ENCODE data around the gene SH3D21.

The SH3D21 gene

DNA sequence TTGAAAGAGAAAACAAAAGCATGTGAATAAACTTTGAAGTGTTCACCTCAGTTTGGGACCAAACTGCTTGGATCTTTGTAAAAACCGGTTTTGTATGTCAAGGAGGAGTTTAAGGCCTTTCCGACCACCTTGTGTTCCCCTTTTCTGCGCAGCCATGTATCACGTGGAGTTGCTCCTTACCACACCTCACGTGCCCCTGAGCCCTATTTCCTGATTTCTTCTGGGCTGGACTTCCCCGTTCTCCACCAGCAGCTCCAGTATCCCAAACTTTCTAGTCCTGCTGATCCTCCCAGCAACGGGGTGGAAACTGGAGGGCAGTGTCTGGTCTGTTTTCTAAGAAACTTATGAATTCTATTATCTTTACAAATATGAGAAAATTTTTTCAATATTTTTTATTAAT is 1.6 kb upstream of the SH3D21 start:
- Histone ChIP-seq H3K4me3 (ENCODE audit: low read depth, low read length) (no peak overlapping the region), H3K27ac (ENCODE audit: extremely low read depth, low read depth, low read length) (no peak overlapping the region), H3K36me3 (ENCODE audit: control insufficient read depth in 2 of 2, insufficient read depth in 1 of 2, low read length in 2 of 2) (peaks cover 9 to 82% of the 10 kb centered on the region in 2 experiments; a peak in 2 of 3 replicates), H3K4me1 (ENCODE audit: control insufficient read depth, insufficient read depth, low read length) (no peaks in the 10 kb centered on the region), H3K9me3 (ENCODE audit: control insufficient read depth, insufficient read depth, low read depth, low read length) (no peaks in the 10 kb centered on the region)
- CTCF ChIA-PET = interaction anchor here (1.1 kb wide), 1 partner anchor 205 kb away, joined by 4 read pairs; no protein-coding TSS in a partner anchor
- POLR2A ChIA-PET = no interaction called here
- no peak for TF ChIP-seq HOXC10 (CRISPR knock-in tag; IDR thresholded peaks at IDR 0.05)
- no peak for TF ChIP-seq ZBTB8A (tag by site-specific recombination; IDR thresholded peaks at IDR 0.05)
- no peak for TF ChIP-seq ZFP69B (tag by site-specific recombination; IDR thresholded peaks at IDR 0.05)
- no peak for TF ChIP-seq ZNF768 (tag by site-specific recombination; IDR thresholded peaks at IDR 0.05)
- TF ChIP-seq, protein P1, sequence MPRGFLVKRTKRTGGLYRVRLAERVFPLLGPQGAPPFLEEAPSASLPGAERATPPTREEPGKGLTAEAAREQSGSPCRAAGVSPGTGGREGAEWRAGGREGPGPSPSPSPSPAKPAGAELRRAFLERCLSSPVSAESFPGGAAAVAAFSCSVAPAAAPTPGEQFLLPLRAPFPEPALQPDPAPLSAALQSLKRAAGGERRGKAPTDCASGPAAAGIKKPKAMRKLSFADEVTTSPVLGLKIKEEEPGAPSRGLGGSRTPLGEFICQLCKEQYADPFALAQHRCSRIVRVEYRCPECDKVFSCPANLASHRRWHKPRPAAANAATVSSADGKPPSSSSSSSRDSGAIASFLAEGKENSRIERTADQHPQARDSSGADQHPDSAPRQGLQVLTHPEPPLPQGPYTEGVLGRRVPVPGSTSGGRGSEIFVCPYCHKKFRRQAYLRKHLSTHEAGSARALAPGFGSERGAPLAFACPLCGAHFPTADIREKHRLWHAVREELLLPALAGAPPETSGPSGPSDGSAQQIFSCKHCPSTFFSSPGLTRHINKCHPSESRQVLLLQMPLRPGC (tag by site-specific recombination; IDR thresholded peaks at IDR 0.05) = no peak
- TF ChIP-seq, protein P2, sequence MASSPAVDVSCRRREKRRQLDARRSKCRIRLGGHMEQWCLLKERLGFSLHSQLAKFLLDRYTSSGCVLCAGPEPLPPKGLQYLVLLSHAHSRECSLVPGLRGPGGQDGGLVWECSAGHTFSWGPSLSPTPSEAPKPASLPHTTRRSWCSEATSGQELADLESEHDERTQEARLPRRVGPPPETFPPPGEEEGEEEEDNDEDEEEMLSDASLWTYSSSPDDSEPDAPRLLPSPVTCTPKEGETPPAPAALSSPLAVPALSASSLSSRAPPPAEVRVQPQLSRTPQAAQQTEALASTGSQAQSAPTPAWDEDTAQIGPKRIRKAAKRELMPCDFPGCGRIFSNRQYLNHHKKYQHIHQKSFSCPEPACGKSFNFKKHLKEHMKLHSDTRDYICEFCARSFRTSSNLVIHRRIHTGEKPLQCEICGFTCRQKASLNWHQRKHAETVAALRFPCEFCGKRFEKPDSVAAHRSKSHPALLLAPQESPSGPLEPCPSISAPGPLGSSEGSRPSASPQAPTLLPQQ (tag by site-specific recombination; IDR thresholded peaks at IDR 0.05) = no peak
- TF ChIP-seq, protein P3, sequence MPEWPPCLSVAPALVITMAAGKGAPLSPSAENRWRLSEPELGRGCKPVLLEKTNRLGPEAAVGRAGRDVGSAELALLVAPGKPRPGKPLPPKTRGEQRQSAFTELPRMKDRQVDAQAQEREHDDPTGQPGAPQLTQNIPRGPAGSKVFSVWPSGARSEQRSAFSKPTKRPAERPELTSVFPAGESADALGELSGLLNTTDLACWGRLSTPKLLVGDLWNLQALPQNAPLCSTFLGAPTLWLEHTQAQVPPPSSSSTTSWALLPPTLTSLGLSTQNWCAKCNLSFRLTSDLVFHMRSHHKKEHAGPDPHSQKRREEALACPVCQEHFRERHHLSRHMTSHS (tag by site-specific recombination; IDR thresholded peaks at IDR 0.05) = no peak
- no peak for TF ChIP-seq ZNF544 (tag by site-specific recombination; IDR thresholded peaks at IDR 0.05)
- TF ChIP-seq, protein P4, sequence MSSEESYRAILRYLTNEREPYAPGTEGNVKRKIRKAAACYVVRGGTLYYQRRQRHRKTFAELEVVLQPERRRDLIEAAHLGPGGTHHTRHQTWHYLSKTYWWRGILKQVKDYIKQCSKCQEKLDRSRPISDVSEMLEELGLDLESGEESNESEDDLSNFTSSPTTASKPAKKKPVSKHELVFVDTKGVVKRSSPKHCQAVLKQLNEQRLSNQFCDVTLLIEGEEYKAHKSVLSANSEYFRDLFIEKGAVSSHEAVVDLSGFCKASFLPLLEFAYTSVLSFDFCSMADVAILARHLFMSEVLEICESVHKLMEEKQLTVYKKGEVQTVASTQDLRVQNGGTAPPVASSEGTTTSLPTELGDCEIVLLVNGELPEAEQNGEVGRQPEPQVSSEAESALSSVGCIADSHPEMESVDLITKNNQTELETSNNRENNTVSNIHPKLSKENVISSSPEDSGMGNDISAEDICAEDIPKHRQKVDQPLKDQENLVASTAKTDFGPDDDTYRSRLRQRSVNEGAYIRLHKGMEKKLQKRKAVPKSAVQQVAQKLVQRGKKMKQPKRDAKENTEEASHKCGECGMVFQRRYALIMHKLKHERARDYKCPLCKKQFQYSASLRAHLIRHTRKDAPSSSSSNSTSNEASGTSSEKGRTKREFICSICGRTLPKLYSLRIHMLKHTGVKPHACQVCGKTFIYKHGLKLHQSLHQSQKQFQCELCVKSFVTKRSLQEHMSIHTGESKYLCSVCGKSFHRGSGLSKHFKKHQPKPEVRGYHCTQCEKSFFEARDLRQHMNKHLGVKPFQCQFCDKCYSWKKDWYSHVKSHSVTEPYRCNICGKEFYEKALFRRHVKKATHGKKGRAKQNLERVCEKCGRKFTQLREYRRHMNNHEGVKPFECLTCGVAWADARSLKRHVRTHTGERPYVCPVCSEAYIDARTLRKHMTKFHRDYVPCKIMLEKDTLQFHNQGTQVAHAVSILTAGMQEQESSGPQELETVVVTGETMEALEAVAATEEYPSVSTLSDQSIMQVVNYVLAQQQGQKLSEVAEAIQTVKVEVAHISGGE (tag by site-specific recombination; conservative IDR thresholded peaks at IDR 0.05; ENCODE audit: low read depth) = no peak
- no peak for TF ChIP-seq ZNF501 (tag by site-specific recombination; IDR thresholded peaks at IDR 0.05)
- no peak for TF ChIP-seq ZNF366 (tag by site-specific recombination; conservative IDR thresholded peaks at IDR 0.05)
- TF ChIP-seq ZNF529 (tag by site-specific recombination; IDR thresholded peaks at IDR 0.05; ENCODE audit: insufficient replicate concordance) = no peak
- no peak for TF ChIP-seq ZNF404 (tag by site-specific recombination; IDR thresholded peaks at IDR 0.05)
- TF ChIP-seq MEIS1 (CRISPR knock-in tag; IDR thresholded peaks at IDR 0.05; ENCODE audit: borderline replicate concordance) = no peak
- TF ChIP-seq ZNF585B (tag by site-specific recombination; IDR thresholded peaks at IDR 0.05) = no peak
- no peak for TF ChIP-seq TRIM28 (IDR thresholded peaks at IDR 0.05; ENCODE audit: borderline replicate concordance, low read length)
- TF ChIP-seq ZNF24 (tag by site-specific recombination; IDR thresholded peaks at IDR 0.05) = no peak
- TF ChIP-seq ZNF555 (tag by site-specific recombination; conservative IDR thresholded peaks at IDR 0.05) = no peak

Measured in HEK293 (cell line).